ENCODE measurements around the gene NBAS.

NBAS gene

DNA sequence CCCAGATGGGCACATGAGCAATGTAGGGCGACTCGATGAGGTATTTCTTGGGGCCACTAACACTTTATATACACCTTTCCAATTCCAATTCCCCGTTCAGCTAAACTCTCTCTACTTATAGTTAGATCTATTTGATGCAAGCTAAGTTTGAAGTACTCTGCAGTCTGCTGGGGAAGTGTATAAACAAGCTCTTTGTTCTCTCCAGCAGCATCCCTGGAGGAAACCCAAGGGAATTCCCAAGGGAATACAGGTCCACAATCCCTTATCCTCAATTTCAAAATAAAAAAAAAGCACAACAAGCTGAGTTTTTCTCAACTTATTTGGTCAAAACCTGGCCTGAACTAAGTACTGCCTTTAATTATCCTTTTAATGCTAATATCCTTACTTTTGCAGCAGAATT lies 433.3 kb downstream of the NBAS start:
- Histone ChIP-seq H3K4me2 (no peak overlapping the region), H3K4me1 (peaks cover 7% of the 10 kb centered on the region), H3K4me3 (no peak overlapping the region), H3K36me3 (no peaks in the 10 kb centered on the region), H3K9me3 (peaks cover 16% of the 10 kb centered on the region), H3K27ac (no peak overlapping the region), H3K27me3 (no peaks in the 10 kb centered on the region), H4K20me1 (no peaks in the 10 kb centered on the region), H3K9ac (no peak overlapping the region)
- TF ChIP-seq Cebpa-rat (IDR thresholded peaks at IDR 0.05), result no peak

DNA sequence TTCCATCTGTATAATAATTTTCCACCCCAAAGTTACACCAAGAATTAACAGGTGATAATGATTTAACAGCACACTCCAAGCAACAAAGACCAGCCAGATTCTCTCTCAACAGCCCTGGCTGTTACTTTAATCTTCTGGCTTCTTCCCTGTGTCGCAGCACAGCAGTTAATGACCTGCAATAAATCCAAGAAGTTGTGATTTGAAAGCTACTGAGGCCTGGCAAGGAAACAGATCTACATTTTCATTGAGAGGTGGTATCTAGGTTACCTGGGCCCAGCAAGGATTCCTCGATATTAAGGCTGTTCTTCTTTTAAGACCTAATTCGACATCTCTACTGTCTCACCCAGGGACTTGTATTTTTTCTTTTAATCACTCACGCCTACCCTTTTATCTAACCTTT lies 433.8 kb downstream of the NBAS start:
- TF ChIP-seq Cebpa-rat (IDR thresholded peaks at IDR 0.05), result no peak
- H3K4me1 ChIP-seq, result peaks cover 7% of the 10 kb centered on the region

DNA sequence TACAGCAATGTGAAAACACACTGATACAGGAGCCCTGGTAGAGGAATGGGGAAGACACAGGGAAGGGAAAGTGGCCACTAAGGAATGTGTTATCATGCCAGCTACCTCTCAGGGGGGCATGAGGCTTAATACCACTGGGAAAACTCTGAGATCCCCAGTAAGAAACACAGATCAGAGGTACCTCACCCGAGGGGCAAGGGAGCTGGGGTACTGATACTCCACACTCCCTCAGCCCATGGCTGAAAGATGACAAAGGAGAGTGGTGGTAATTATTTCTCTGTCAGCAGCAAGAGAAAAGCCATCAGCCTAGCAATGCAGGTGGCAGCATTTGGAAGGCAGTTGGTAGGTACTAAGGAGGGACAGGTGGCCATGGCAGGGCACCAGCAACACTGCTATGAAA lies 434.8 kb downstream of the NBAS start:
- peaks cover 16% of the 10 kb centered on the region for H3K9me3 ChIP-seq
- H4K20me1 ChIP-seq, result no peaks in the 10 kb centered on the region
- H3K9ac ChIP-seq, result no peak overlapping the region
- H3K4me1 ChIP-seq, result peaks cover 7% of the 10 kb centered on the region
- no peak overlapping the region for H3K4me2 ChIP-seq
- H3K27ac ChIP-seq, result no peak overlapping the region
- no peak for TF ChIP-seq Cebpa-rat (IDR thresholded peaks at IDR 0.05)
- H3K36me3 ChIP-seq, result no peaks in the 10 kb centered on the region
- H3K4me3 ChIP-seq, result no peak overlapping the region
- no peaks in the 10 kb centered on the region for H3K27me3 ChIP-seq

More for the DNA sequence above, 433.8 kb downstream of the NBAS start:
- H3K27ac ChIP-seq, result no peak overlapping the region
- H3K4me3 ChIP-seq, result no peak overlapping the region
- H3K27me3 ChIP-seq, result no peaks in the 10 kb centered on the region
- no peak overlapping the region for H3K4me2 ChIP-seq
- H3K9ac ChIP-seq, result no peak overlapping the region
- H3K36me3 ChIP-seq, result no peaks in the 10 kb centered on the region
- H3K9me3 ChIP-seq, result peaks cover 16% of the 10 kb centered on the region
- no peaks in the 10 kb centered on the region for H4K20me1 ChIP-seq

GRCh38 chr2:15122915-15123314 lies 438.2 kb downstream of the NBAS start:
- Histone ChIP-seq H3K4me2 (no peak overlapping the region), H3K9me3 (peaks cover 16% of the 10 kb centered on the region), H3K27me3 (no peaks in the 10 kb centered on the region), H3K4me3 (no peak overlapping the region), H3K4me1 (peaks cover 18% of the 10 kb centered on the region), H4K20me1 (no peaks in the 10 kb centered on the region), H3K36me3 (no peaks in the 10 kb centered on the region), H3K27ac (no peak overlapping the region), H3K9ac (no peak overlapping the region)
- no peak for TF ChIP-seq Cebpa-rat (IDR thresholded peaks at IDR 0.05)

DNA sequence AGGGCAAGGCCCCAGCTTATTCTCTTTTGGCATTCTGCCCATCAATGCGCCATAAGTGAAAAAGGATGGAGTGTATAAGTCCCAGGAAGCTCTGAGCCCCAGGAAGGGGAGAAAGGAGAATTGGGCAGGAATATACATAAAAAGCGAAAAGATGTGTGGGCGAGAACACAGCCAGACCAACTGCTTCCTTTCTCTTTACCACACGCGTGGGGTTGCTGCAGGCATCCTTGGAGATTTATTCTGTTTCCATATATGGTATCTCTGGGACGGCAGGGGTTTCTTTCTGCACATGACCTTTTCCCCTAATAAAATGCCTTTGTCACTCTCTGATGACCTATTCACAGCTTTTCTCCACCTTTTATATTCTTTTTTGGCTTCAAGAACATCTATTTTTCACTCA lies 440.5 kb downstream of the NBAS start:
- Histone ChIP-seq H3K27ac (no peak overlapping the region), H3K4me3 (no peak overlapping the region), H3K27me3 (no peaks in the 10 kb centered on the region), H3K4me2 (no peak overlapping the region), H3K4me1 (peaks cover 18% of the 10 kb centered on the region), H4K20me1 (no peaks in the 10 kb centered on the region), H3K36me3 (no peaks in the 10 kb centered on the region), H3K9ac (no peak overlapping the region), H3K9me3 (peaks cover 16% of the 10 kb centered on the region)
- TF ChIP-seq Cebpa-rat (IDR thresholded peaks at IDR 0.05), result no peak

GRCh38 chr2:15119722-15120175 lies 441.4 kb downstream of the NBAS start:
- H3K9ac ChIP-seq, result no peak overlapping the region
- no peak overlapping the region for H3K27ac ChIP-seq

DNA sequence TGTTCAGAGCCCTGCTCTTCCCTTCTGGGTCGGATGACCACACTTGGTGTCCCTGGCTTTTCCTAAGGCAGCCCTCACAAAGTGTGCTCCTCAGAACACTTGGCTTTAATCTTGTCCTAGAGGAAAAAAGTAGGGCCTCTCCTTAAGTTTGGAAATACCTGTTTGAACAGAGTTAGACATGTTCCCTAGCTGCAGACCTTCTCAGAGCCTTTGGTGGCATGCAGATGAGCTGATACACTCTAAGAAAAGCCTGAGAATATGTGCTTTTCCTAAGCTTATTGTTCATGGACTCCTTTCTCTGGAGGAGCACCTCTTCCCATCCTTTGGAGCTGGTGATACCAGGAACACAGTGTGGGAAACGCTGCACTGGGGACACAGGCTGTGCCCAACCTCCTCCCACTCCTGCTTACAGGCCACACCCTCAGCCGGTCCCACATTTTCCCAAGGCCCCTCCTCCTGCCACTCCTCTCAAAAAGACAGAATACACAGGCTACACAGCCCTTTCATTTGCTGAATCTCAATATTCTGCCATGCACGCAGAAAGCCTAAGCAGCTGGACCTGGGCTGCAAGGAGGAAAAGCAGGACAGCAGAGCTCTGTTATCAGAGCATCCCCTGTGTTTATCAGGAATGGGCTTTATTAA lies 443.6 kb downstream of the NBAS start:
- no peak overlapping the region for H3K4me3 ChIP-seq
- TF ChIP-seq Cebpa-rat (IDR thresholded peaks at IDR 0.05), result no peak
- no peaks in the 10 kb centered on the region for H3K36me3 ChIP-seq
- no peaks in the 10 kb centered on the region for H3K27me3 ChIP-seq
- peaks cover 9% of the 10 kb centered on the region for H3K9me3 ChIP-seq
- H4K20me1 ChIP-seq, result no peaks in the 10 kb centered on the region
- H3K9ac ChIP-seq, result no peak overlapping the region
- 0 out of 2 replicates have a peak, but pooled peaks cover 12% of the 10 kb centered on the region for H3K4me1 ChIP-seq
- H3K4me2 ChIP-seq, result no peak overlapping the region
- no peak overlapping the region for H3K27ac ChIP-seq

More at GRCh38 chr2:15119722-15120175, 441.4 kb downstream of the NBAS start:
- H4K20me1 ChIP-seq, result no peaks in the 10 kb centered on the region
- H3K4me3 ChIP-seq, result no peak overlapping the region
- no peak overlapping the region for H3K4me2 ChIP-seq
- no peaks in the 10 kb centered on the region for H3K36me3 ChIP-seq
- TF ChIP-seq Cebpa-rat (IDR thresholded peaks at IDR 0.05), result no peak
- no peaks in the 10 kb centered on the region for H3K27me3 ChIP-seq
- peaks cover 10% of the 10 kb centered on the region; the same call in 1 of the 2 replicates for H3K9me3 ChIP-seq
- H3K4me1 ChIP-seq, result peaks cover 18% of the 10 kb centered on the region
